HG03432 (cell line): Measurements from ENCODE around the gene POLR2J2.
A peak's percentile ranks its signal among the peaks of the same experiment; 100 is the strongest.
"Not testable (repeated sequence)": the region's sequence is repeated elsewhere in the genome, so short reads cannot be mapped to it uniquely, and the experiment has no call there.

Experiments
- ATAC-seq: cut with Tn5 transposase; IDR thresholded peaks from one replicate; pipeline ENCODE4 v1.9.1; 2021; ENCODE audit warnings: mild to moderate bottlenecking, moderate library complexity; ENCODE audit not compliant: unreplicated experiment

Gene POLR2J2

DNA sequence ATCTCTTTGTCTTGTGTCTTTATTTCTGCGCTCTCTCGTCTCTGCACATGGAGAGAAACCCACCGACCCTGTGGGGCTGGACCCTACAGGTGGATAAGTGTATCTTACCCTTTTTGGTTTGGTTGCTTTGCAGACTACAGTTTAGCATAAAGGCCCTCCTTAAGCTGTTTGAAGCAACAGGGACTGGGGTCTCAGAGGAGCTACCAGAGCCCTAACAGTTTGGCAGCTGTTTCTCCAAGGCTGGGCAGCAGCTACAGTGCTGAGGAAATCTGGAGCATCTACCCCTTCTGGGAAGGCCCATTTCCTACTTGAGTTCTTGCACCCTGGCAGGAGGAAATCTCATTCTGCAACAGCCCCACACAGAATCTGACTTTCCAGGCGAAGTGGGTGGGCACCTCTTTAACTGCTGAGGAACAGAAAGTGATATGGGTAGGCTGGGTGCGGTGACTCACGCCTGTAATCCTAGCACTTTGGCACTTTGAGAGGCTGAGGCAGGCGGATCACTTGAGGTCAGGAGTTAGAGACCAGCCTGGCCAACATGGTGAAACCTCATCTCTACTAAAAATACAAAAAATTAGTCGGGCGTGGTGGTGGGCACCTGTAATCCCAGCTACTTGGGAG lies 2.1 kb upstream of the POLR2J2 start:
- ATAC-seq: not testable (repeated sequence)

DNA sequence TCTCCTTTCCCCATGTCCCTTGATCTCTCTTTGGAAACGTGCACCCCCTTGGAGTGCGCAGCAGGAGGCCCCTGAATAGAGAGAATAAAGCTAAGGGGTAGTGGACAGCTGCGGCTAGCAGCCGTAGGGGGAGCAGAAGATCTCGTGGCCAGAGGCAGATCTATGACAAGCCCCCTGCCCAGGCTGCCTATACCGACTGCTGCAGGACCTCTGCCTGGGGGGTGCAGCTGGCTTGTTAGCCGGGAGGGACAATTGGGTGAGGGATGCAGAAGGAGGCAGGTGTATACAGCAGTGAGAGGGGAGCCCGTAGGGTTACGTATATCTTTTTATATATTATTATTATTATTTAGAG lies 469 bp upstream of the POLR2J2 start:
- peak; percentile 38 for ATAC-seq

DNA sequence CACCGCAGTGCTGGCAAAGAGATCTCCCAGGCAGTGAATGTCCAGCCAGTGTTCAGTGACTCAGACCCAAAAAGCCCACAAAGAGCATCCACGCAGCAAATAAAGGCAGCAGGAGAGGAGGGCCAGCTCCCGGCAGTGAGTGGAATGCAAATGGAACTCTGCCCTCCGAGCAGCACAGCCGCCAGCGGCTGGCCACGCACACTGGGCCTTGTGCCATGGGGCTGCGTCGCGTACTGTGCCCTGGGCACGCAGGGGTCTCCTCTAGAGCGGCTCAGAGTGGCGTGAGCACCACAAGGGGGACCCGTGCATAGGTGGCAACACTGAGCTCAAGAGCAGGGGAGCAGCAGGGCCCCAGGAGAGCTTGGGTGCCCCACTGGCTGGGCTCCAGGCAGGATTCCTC lies 3.9 kb downstream of the POLR2J2 start:
- ATAC-seq: not testable (repeated sequence)

DNA sequence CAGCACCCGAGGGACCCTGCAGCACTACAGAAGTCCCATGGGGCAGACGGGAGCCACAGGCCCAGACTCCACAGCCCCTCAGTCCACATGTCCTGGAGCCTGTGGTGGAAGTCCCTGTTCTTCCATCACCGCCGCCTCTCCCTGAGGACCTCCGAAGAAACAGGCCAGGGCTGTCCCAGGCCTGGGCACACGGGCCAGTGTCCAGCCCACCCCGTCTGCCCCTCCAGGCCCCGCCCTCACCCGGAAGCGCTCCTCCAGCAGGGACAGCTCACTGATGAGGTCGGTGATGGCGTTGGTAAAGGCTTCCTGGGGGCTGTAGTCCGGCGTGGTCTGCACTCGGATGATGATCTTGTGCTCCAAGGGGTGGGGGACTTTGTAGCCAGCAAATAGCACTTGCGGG lies 4.6 kb downstream of the POLR2J2 start:
- ATAC-seq: not testable (repeated sequence)

DNA sequence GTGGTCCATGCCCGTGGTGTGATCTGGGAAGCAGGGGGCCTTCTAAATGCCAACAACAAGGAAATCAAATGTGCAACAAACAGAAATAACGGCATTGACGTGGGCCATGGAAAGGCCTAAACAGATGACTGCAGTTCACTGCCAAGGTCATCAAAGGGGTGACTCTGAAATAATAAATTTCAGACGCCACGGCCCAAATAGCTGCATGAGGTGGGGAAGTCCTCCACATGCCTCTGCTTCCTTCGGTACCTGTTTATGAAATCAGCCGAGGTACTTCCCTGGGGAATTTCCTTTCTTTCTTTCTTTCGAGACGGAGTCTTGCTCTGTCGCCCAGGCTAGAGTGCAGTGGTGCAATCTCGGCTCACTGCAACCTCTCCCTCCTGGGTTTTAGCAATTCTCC lies 6.7 kb downstream of the POLR2J2 start:
- not testable (repeated sequence) for ATAC-seq

DNA sequence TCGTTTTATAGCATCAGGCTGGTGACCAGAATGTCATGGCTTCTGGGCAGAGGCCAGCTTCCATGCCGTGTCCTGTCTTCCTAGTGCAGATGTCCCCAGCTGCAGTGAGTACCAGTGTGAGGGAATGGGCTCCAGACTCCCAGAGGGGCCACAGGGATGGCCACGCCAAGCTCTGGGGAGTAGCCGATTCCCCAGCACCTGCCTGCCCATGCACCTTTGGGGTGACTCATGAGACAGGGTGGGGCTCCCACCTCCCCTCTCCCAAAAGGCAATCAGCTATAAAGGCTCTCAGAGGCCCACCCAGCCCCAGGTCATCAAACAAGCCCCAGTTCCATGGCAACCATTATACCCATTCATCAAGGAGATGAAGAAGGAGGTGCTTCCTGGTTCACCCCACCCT lies 21.5 kb downstream of the POLR2J2 start, which contains the start of gene SPDYE2B:
SPDYE2B (plus strand) TSS at position 396 of the 400 bp plus-strand sequence. CDS start 2,030 bp downstream, outside the sequence.
- ATAC-seq: not testable (repeated sequence)

DNA sequence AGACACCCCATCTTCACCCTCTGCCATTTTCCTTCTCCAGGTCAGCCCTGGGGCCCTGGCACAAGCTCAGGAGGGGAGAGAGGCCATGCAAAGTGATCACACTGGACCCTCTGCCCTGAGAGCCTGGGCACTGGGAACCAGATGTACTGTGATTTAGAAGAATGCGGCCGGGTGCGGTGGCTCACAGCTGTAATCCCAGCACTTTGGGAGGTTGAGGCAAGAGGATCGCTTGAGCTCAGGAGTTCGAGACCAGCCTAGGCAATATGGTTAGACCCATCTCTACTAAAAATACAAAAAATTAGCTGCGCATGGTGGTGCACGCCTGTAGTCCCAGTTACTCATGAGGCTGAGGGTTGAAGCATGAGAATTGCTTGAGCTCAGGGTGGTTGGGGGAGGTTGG lies 23.6 kb downstream of the POLR2J2 start:
- ATAC-seq: not testable (repeated sequence)

DNA sequence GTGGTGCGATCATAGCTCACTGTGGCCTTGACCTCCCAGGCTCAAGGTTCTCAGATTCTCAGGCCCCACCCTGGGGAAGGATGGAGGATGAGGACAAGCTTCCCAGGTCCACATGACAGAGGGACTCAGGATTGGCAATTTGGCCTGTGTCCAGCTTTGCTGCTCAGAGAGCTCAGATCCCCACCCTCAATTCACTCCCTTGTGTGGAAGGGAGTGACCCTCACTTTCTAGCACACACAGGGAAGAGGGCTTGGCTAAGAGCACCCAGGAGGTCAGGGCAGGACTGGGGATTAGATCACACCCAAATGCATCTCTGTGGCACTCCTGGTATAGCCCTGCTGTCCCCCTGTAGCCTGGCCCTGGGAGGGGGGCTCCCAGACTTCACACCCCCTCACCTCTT lies 28.1 kb downstream of the POLR2J2 start:
- not testable (repeated sequence) for ATAC-seq

DNA sequence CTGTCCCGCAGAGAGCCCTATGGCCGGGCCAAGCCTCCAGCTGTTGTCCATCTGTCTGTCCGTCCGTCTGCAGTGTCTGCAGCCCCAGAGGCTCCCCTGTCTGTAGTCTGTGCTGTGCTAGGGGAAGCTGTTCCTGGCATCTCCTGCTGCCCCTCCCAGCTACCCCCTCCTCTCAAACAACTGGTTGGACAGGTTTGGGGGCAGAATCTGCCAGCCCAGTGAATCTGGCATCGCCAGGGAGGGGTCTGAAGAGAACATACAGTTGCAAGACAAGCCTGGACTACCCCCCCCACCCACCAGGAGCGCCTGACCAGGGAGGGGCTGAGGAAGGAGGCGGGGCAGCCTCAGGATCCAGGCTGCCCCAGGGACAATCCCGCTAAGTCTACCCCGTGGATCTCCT lies 28.8 kb downstream of the POLR2J2 start, which contains the start of gene UPK3BL1:
UPK3BL1 (minus strand) TSS at position 101 of the 400 bp plus-strand sequence; CDS start at position 51, 50 bp downstream.
- not testable (repeated sequence) for ATAC-seq

DNA sequence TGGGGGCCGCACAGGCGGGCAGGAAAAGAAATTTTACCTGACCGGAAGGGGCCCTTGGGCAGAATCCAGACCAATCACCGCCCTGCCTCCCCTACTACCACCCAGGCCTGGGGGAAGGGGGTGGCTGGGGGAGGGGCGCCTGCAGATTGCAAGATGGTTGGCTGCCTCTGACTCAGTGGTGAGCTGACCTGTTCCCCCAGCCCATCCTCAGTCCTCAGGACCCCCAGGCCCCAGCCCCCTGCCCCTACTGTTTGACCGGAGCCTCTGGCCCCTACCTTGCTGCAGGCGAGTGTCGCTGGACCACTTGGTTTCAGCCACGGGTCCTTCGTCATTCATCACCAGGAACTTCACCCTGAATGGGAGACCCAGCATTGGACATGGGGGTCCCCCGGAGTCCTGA lies 32.6 kb downstream of the POLR2J2 start:
- ATAC-seq: not testable (repeated sequence)

DNA sequence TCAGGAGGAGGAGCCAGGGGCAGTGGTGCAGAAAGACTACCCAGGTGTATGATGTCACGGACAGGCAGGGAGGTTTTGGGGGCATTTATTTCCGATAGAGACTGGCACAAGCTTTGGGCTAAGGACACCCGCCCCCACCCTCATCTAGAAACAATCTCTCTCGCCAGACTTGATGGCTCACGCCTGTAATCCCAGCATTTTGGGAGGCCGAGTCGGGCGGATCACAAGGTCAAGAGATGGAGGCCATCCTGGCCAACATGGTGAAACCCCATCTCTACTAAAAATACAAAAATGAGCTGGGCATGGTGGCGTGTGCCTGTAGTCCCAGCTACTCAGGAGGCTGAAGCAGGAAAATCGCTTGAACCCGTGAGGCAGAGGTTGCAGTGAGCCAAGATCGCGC lies 34.5 kb downstream of the POLR2J2 start:
- not testable (repeated sequence) for ATAC-seq

DNA sequence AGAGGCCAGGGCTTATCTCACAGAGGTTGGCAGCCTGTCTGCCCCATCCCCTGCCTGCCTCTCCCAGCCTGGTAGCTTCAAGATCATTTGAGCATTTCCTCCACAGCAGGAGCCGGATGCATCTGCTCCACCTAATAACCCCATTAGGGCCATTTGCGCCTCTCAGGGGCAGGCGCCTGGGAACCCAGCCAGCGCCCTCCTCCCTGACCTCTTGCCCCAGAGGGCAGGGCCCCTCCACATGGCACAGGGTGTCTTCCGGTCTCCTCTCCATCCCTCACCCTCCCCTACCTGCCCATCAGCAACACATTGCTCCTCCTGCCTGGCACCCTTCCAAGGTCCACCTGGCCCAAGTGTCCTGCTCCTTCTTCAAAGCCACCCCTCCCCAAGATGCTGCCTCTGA lies 36.1 kb downstream of the POLR2J2 start:
- not testable (repeated sequence) for ATAC-seq

DNA sequence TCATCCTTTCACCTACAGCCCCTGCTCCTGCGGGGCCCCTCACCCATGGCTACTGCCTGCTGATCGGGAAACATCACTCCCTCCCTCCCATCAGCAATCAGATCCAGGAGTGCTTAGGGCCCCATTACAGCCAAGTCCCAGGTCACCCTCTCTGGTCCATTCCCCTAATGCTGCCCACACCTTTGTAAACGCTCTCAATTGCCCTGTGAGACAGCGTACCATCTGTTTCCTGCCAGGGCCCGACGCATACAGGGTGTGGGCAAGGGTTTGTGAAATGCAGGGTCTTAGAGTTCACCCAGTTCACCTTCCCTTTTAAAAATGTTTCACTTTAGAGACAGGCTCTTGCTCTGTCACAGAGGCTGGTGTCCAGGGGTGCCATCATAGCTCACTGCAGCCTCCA lies 37.2 kb downstream of the POLR2J2 start:
- ATAC-seq: not testable (repeated sequence)

DNA sequence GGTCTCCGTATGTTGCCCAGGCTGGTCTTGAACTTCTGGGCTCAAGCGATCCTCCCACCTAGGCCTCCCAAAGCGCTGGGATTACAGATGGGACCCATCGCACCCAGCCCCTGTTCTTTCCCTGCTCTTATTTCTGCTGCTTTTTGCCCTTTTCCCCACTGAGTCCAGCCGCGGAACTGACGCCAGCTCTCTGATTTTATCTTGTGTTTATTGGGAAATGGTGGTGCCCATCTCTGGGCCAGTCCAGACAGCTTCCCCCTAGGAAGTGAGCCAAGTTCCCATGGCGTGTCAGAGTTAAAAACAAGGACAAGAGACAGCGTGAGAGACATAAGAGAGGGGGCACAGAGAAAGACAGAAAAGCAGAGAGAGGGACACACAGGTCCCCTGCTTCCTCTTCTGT lies 40.8 kb downstream of the POLR2J2 start:
- ATAC-seq: not testable (repeated sequence)

DNA sequence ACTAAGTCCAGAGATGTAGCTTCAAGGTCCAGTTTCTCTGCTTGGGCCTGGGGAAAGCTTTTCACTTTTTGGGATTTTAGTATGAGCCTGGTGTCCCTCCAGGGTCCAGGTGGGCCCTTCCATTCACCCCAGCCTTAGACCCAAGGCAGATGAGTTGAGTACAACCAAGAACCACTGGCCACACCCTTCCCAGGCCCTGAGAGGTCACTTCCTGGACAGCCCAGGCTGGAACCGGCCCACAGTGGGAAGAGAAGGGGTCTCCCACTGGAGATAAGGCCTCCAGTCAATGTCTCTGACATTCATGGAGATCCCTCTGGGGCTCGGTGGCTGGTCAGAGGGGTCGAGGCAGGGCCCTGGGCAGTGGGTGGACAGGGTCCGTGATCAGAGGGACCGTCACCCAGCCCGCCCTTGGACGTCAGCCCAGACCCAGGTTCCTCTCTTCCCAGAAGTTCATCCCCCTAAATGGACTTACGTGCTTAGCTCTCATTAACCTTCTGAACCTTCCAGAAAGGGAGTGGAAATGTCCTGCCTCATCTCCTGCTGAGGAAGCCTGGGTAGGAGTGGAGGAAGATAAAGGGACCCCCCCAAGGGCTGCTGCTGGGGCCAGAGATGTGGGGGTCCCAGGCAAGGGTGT lies 44.1 kb downstream of the POLR2J2 start:
- not testable (repeated sequence) for ATAC-seq

DNA sequence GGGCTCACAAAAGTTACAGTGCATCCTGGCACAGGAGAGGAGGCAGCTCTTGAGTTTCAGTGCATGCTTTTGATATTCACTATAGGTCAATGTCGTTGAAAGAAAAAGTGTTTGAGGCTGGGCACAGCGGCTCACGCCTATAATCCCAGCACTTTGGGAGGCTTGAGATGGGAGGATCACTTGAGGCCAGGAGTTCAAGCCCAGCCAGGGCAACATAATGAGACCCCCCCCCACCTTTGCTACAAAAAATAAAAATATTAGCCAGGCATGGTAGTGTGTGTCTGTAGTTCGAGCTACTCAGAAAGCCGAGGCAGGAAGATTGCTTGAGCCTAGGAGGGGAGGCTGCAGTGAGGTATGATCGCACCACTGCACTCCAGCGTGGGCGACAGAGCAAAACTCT lies 53.3 kb downstream of the POLR2J2 start:
- not testable (repeated sequence) for ATAC-seq

DNA sequence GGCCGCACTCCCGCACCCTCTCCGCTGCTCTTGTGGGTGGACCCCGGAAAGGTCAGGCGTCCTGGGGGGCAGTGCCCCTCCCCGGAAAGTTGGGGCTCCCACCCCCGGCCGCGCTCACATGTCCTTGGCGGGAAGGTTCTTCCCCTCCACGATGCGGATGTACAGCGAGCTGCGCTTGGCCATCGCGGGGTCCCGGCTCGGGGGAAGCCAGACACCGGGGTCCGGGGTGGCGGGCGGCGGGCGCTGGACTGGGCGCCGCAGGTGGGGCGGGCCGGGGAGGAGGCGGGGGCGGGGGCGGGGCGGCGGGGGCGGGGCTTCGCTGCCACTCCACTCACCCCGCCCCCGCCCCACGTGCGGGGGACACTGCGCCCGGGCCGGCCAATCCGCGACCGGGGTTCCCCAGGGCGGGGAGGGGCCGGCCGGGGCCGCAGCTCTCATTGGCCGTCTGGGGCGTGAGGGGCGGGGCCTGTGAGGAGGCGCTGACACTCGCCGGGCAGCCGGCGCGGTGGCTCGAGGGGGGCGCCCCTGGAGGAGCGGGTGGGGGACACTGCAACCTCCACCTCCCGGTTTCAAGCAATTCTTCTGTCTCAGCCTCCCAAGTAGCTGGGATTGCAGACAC lies 54.8 kb downstream of the POLR2J2 start, which contains the start of gene RASA4:
RASA4 (minus strand) TSS at position 250 of the 619 bp plus-strand sequence; CDS start at position 183, 67 bp downstream.
- ATAC-seq: peak; percentile 74
